Spleen (tissue), 7 donors: ENCODE data around the gene CA9.

Source experiments
- POLR2A ChIP-seq, 3 donors: fragments of 450-650 bp; IDR thresholded peaks; one replicate each; pipeline ENCODE4 v1.5.1; 2017; ENCODE audit warnings: antibody characterized with exemption in 3 of 3, mild to moderate bottlenecking in 1 of 3
- TF ChIP-seq, protein P1 (sequence below), 11 experiments: fragments of 200-600 bp in 7 of 11; fragments of 450-650 bp in 4 of 11; sonication (generic) in 4 of 11; IDR thresholded peaks in 8 of 11; conservative IDR thresholded peaks in 3 of 11; 1 replicate in 7 of 11; 2 replicates in 4 of 11; pipeline versions ENCODE4 v1.4.0 to v1.8.0; 2016 to 2021; ENCODE audit warnings: antibody characterized with exemption in 11 of 11, inconsistent platforms in 4 of 11, mild to moderate bottlenecking in 1 of 11
- donor health status: DM: no; HTN: no; CAD: no; lungs with moderate emphysema.
- donor health status: DM: no; HTN: no; CAD: no.
- donor health status: DM: no; HTN: no; CAD: no.

DNA sequence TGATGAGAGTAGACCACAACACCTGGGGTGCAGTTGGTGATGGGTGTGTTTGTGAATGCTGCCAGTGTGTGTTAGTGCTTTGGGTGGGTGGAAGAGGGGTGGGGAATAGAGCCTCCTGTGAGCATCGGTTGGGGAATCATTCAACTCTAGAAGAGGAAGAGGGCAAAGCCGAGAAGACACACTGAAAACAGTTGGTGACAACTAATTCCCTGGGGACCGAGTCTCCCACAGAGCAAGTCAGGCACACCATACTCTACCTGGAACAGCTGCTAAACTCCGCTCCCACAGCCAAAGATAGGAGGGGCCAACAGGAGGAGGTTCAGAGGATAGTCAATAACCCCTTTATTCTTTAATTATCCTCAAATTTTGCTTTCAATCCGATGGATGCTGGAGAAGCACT, 7.2 kb upstream of the CA9 start:
- TF ChIP-seq, protein P1, sequence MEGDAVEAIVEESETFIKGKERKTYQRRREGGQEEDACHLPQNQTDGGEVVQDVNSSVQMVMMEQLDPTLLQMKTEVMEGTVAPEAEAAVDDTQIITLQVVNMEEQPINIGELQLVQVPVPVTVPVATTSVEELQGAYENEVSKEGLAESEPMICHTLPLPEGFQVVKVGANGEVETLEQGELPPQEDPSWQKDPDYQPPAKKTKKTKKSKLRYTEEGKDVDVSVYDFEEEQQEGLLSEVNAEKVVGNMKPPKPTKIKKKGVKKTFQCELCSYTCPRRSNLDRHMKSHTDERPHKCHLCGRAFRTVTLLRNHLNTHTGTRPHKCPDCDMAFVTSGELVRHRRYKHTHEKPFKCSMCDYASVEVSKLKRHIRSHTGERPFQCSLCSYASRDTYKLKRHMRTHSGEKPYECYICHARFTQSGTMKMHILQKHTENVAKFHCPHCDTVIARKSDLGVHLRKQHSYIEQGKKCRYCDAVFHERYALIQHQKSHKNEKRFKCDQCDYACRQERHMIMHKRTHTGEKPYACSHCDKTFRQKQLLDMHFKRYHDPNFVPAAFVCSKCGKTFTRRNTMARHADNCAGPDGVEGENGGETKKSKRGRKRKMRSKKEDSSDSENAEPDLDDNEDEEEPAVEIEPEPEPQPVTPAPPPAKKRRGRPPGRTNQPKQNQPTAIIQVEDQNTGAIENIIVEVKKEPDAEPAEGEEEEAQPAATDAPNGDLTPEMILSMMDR (IDR thresholded peaks at IDR 0.05 in 8 of 11, conservative IDR thresholded peaks at IDR 0.05 in 3 of 11), result no peak
- no peak for TF ChIP-seq POLR2A (IDR thresholded peaks at IDR 0.05)
